Fibroblast of skin of abdomen (primary cell): ENCODE data around the gene FPGS.
A peak's percentile ranks its signal among the peaks of the same experiment; 100 is the strongest.

ENCODE experiments used
- DNase-seq: peaks from one replicate; pipeline ENCODE4 v3.0.0-alpha.2; 2013

FPGS gene

GRCh38 chr9:127788337-127789011 lies 14.2 kb upstream of the FPGS start:
- no peak for DNase-seq

- DNase-seq = no peak
Measured at GRCh38 chr9:127789179-127789578, 13.5 kb upstream of the FPGS start.

- DNase-seq = no peak
Measured at GRCh38 chr9:127790094-127790855, 12.4 kb upstream of the FPGS start.

- DNase-seq = no peak
Measured at GRCh38 chr9:127791085-127791484, 11.6 kb upstream of the FPGS start.

GRCh38 chr9:127792417-127793031 lies 10.2 kb upstream of the FPGS start:
- DNase-seq = no peak

- DNase-seq = no peak
Measured at GRCh38 chr9:127793093-127793708, 9.5 kb upstream of the FPGS start.

GRCh38 chr9:127794001-127794791 lies 8.5 kb upstream of the FPGS start:
- DNase-seq = no peak

GRCh38 chr9:127796225-127796813 lies 6.4 kb upstream of the FPGS start:
- no peak for DNase-seq

- no peak for DNase-seq
Measured at GRCh38 chr9:127796852-127797370, 5.8 kb upstream of the FPGS start.

GRCh38 chr9:127801955-127802575 lies 617 bp upstream of the FPGS start:
- peak; percentile 29 for DNase-seq

GRCh38 chr9:127803507-127804352 lies 1.0 kb downstream of the FPGS start:
- DNase-seq = no peak

GRCh38 chr9:127805620-127806019 lies 2.9 kb downstream of the FPGS start:
- DNase-seq = no peak

GRCh38 chr9:127806871-127807270 lies 4.2 kb downstream of the FPGS start:
- no peak for DNase-seq

GRCh38 chr9:127808347-127809001 lies 5.8 kb downstream of the FPGS start:
- DNase-seq = no peak

- no peak for DNase-seq
Measured at GRCh38 chr9:127809002-127809539, 6.4 kb downstream of the FPGS start.

GRCh38 chr9:127809540-127810377 lies 7.1 kb downstream of the FPGS start:
- no peak for DNase-seq

- no peak for DNase-seq
Measured at GRCh38 chr9:127810378-127811187, 7.9 kb downstream of the FPGS start.

GRCh38 chr9:127812011-127812410 lies 9.3 kb downstream of the FPGS start:
- no peak for DNase-seq
